CD4-positive, alpha-beta T cell treated with Interleukin-17A for 4 hours (primary cell): ENCODE measurements around the gene SLC35G1.

Source experiments
- DNase-seq: peaks from one replicate; pipeline ENCODE4 v3.0.0-alpha.2; 2020; ENCODE audit warnings: mixed read lengths

Gene SLC35G1

DNA sequence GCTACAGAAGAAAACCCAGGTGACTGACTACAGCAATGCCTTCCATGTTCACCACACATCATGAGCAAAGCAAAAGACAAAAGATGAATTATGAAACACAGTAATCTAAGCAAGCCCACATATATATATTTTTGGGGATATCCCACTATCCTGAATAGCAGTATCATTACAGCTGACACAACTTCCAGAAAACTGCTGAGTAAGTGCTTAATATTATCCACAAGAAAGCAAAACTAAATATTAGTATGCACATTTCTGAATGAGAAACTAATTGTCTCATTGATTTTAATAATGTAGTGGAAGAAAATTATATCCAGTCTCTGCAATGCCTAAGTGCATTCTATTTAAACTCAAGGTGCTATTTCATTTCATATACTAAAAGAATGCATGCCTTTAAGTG is 14.5 kb upstream of the SLC35G1 start:
- no peak for DNase-seq

DNA sequence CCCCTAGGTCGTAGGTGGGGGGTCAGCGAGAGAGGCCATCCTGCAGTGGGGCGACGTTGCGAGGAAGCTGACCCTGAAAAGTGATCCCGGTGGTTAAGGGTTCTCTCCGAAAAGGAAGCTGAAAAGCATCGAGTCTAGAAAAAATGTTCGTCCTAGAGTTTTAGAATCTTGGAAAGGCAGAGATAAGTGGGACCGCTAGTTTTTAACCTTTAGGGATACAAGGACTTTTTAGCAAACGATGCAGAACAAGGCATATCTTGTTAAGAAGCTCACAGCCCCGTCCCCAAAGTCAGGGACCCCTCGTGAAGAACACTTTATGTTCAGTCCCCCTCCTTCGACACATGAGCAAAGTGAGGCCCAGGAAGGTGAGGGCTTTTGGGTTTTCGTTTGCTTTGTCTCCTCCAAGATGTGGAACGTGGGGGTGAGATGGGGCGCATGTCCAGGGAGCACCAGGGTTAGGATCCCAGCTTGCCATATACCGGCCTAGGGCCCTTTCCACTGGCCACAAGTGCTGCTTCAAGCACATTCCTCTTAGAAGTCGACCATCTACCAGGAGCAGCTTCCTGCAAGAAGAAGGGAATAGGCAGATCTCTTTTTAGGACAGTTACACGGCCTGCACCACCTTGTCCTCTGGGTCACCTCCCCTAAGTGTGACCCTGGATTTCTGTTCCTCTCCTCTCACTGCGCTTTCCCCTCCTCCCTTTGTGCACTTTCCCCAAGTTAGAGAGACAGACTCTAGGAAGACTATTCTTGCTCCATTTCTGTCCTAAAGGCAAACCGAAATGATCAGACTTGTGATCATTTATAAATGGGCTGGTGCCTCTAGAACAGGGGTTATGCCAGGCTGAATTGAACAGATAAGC is 969 bp downstream of the SLC35G1 start:
- DNase-seq: no peak

DNA sequence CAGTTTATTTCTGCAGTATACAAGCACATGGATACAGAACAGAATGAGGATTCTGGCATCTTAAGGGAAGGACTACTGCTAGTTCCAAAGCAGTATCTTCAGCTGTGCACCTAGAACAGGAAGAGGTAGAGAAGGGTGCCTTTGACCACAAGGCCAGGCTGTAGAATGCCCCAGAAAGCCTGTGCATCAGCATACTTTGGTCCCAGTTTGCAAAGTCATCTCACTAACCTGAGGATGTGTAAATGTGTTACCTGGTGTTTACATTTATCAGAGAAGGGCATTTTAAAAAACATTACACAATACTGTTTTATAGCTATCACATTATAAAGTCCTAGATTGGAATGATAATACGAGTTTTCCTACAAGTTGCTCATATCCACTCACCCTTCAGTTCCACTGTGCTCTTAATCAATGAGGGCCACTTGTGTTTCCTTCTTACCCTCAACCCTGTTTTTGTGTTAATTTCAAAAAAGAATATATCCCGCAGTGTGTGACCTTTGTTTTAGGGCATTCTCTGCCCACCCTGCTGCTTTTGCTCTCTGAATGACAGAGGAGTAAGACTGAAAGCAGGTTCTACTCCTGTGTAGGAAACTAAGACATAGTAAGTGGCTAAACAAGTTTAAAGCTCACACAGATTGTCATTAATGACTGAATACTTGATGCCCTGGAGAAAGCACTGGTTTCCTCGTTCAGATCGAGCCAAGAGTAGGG is 3.4 kb downstream of the SLC35G1 start:
- DNase-seq: no peak

DNA sequence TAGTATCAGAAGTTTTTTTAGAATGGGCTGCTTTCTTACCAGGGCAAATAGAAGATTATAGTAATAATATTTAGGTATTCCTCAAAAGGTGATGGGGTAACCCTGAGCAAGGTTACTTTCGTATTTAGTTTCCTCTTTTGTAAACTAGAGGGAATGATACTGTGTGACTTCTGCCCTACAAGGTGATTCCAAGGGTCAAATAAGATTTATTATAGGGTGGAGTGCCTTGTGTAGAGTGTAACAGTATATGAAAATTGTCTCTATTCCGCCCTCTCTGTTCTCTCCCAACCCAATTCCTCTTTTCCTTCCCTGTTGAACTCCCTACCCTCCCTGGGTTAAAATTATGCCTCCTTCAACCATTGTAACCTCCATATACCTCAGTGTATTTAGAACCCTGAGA is 5.3 kb downstream of the SLC35G1 start:
- DNase-seq: no peak

DNA sequence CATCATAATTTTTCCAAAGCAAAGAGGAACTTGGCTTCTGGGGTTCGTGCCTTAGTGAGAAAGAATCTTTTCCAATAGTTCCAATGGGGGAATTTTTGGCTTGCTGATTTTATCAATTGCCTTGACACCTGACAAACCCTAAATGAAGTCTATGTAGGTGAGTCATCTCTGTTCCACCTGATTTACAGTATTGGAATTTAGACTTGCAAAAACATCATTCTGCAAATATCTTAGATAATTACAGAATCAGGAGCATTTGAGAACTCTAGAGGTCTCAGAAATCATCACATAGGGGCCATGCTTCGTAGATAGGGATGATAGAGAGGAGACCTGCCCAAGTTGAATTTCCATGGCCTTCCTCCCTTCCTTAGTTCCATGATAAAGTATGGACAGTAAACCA is 9.3 kb downstream of the SLC35G1 start:
- DNase-seq: no peak

DNA sequence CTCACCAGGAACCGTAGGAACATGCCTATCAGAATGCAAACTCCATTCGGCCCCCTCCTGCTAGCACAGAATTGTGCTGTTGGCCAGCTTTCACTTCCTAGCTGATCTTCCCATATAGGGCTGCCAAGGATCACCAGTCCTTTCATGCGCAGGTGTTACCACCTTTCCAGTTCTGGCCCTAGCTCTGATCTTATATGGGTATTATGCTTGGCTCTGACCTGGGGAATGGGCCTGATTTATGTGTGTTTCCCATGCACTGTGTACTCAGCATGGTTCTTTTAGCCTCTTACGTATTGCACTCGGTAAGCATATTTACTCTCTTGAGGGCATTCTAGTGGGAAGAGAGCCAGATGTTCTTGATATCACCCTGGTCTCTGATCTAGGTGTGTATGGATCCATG is 11.1 kb downstream of the SLC35G1 start:
- DNase-seq: no peak

DNA sequence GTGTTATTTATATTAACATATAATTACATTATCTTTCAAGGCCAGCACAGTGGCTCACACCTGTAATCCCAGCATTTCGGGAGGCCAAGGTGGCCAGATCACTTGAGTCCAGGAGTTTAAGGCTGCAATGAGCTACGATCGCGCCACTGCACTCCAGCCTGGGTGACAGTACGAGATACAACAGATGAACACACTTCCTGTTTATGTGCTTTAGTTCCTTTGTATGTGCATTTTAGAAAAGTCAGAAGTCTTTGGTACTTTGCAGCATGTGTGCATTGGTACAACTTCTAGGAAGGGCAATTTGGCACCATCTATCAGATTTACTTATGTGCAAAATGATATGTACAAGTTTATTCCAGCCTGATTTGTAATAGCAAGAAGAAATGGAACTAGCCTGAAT is 13.3 kb downstream of the SLC35G1 start:
- DNase-seq: peak; percentile 17

DNA sequence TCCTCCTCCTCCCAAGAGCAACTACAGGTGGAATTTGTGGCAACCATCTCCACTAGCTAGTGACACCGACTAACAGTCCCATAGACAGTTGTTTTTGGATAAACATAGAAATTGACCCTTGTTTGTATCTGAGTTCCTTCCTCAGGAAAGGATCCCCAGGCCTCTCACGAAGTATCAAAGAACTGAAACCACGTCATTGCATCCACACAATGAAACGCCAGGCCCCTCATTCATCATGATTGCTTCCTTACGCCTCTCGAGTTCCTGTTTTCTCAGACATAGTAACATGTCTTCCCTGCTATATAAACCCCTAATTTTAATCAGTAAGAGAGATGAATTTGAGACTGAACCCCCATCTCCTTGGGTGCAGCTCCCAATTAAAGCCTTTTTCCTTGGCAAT is 18.1 kb downstream of the SLC35G1 start:
- DNase-seq: no peak

DNA sequence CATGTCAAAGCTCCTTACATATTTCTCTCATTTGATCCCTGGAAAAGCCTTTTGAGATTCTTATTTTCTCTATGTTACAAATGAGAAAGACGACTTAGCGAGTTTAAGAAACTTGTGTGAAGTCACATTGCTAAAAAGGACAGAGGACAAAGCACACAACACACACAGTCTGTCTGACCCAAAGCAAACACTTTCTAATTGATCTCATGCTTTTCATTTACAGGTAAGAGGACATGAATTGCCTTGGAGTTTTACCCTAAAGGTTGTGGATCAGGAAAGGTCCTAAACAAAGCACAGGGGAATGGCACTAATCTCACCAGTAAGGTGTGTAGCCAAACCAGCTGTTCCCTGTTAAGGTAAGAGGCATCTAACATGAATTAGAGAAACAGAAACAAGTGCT is 18.7 kb downstream of the SLC35G1 start:
- DNase-seq: no peak

DNA sequence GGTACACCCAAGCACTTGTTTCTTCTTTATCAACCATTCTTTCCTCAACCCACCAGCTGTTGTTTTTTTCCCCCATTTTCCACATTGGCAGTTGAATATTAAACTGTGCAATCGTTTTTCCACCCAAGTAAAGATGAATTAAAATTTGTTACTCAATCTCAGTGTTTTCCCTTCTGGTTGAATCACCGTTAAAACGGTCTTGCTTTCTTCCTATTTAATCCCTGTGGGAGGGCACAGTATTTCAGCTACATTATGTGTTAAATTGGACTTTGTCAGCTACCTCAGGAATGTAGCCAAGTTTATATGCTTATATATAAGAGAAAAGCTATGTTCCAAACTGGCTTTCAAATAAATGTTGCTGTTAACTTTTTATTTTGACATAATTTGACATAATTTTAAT is 19.9 kb downstream of the SLC35G1 start:
- DNase-seq: no peak

DNA sequence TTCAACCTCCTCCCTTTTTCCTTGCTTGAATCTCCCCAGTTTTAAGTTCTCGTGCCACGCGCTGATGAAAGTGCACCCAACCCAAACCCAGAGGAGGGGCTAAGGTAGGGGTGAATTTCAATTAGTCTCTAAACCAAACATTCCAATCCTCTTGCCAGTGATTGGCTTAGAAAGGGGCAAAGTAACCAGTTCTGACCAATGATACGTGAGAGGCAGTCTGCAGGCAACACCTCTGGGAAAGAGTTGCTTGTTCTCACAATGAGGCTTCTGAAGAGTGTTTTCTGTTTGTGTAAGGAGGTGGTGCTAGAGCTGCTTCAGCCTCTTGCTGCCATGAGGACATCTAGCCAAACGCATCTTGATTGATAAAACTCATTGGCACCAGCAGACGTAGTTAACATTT is 21.8 kb downstream of the SLC35G1 start:
- DNase-seq: no peak

DNA sequence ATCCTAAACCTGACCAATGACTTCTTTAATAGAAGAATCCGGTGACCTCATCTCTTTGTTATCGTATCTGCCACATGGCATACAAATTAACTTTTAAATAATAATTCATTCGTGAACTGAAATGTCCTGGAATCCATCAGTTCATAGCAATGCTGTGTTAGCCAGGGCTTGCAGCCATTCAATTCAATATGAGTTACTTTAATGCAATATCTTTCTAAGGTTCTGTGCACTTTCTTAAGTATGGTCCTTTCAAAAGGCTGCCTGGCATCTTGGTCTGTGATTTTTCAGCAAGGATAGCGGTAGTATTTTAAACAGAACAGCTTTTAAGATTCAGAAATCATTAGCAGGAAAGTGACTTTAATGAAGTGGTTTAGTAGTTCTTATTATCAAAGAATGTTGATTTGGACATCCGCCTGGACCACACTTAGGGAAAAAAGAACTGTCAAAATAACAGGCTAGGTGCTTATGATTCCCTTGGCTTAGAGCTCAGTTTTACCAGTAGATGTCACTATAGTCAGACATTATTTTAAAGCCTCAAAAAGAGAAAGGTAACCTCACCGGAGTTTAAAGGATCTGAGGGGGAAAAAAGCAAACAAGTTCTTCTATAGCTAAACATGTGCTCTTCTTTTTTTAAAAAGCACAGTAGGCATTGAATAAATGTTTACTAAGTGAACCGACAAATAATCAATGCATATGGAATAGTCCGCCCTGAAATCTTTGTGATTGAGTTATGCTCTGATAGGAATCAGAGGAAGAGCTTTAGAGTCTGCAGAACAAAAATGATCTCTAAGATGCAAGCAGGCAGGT is 22.7 kb downstream of the SLC35G1 start:
- DNase-seq: no peak

DNA sequence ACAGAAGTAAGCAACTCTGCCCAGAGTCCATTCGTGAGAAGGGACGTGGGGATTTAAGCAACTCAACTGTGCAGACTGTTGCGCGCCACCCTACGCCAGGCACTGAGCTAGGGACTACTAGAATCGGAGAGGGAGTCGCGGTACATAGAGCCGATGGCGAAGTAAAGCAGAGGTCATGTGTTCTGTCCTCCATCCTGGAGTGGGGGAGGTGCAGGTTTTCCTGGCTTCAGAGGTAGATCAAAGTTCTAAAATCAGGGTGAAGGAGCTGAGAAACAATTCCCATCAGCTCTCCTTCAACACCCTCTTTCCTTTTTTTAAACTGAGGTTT is 23.2 kb downstream of the SLC35G1 start:
- no peak for DNase-seq

DNA sequence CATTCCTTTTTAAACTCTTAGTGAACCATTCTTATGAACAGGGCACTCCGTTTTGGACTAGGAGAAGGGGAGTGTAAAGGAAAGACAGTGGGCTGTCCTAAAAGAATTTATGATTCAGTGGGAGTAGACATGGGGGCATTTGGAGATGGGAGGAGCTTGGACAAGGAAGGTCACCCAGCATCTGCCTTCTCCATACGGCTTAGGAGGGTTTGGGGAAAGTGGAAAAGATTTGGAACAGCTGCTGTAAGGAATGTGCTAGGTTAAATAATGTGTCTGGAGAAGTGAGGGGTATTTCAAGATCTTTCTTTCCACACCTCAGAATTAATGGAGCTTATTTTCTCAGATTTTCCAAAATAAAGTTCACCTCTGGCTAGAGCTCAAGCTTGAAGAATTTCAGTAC is 24.0 kb downstream of the SLC35G1 start:
- no peak for DNase-seq

DNA sequence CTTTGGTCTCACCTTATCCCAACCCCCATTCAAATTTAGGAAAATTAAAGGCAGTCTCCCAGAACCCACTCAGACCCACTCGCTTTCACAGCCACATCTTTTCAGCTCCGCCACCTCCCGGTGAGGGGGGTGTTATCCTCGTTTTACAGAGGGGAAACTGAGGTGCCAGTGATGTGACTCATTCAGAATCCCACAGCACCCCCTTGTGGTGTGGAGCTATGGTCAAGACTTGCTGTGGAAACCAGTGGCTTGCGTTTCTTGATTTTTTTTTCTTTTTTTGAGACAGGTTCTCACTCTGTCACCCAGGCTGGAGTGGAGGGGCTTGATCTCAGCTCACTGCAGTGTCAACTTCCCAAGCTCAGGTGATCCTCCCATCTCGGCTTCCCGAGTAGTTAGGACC is 27.6 kb downstream of the SLC35G1 start:
- DNase-seq: peak; percentile 52

DNA sequence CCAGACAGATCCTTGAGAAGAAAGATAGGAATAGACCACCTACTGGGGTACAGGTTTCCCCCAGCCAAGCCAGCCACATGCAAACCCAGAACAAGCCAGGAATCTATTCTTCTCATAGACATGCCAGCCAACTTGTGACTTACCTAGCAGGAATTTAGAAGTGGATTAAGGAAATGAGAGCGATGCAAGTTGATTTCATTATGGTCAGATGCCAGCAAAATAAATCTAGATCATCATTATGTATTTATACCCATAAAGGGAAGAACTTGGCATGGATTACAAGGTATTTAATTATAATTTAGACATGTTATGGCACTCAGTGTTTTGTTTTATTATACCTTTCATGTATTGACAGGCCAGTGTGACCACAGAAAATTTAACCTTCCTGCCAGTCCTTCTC is 32.8 kb downstream of the SLC35G1 start:
- no peak for DNase-seq

DNA sequence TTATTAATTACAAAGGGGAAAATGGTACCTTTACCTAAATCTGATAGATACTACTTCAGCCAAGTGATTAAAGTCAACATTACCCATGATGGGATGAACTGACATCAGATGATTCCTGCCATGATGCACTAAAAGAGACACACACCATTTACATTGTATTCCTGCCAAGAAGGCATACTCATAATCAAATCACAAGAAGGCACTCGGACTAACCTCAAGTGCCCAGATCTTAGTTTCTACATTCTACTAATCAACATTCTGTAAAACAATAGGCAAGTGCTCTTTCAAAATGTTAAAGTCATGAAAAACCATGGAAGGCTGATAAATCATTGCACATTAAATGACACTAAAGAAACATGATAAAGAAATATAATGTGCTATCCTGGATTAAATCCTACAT is 44.4 kb downstream of the SLC35G1 start:
- no peak for DNase-seq

DNA sequence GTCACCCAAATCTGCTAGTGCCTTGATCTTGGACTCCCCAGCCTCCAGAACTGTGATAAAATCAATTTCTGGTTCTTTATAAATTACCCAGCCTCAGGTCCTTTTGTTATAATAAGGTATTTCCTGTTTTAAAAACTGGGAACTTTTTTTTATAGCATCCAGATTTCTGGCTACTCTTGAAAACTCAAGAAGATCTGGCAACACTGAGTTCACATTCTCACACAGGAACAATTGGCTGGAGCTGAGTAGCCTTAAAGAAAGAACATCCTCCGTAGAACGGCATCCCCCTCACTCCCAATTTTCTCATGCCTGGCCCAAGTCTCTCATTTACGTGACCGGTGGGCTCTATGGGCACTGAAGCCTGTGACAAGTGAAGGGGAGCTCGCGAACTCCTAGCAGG is 47.1 kb downstream of the SLC35G1 start:
- DNase-seq: no peak

DNA sequence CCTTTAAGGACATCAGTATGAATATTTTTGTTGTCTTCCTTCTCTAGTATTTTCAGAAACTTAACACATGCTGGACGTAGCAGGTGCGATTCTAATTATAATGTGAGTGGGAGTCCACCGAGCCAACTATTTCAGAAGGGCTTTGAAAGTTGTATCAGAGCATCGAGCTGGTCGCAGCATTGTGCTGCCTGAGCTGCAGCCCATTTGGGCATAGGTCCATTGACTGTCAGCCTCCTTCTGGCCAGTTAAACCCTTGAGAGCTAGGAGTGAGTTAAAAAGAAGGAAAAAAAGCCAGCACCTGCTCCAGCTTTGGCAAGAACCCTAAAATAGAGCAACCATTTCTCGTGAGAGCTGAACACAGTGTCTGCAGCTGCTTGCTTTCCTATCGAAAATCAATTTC is 47.8 kb downstream of the SLC35G1 start:
- DNase-seq: no peak

DNA sequence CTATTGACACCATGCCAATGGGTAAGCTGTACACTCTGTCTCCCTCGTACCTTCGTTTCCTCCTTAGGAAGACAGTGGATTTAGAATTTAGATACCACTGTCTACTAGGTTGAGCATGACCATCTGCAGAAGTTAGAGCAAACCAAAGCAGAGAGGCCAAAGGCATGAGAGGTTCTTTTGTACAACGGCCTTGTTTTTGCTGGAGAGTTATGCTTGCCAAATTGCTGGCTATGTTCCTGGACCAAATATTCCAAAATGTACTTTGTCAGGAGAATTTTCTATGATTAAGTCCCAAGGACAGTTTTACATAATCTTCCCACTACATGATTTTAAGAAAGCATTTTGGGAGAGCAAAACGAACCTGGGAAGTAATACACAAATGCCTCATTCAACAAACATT is 52.0 kb downstream of the SLC35G1 start:
- DNase-seq: no peak

DNA sequence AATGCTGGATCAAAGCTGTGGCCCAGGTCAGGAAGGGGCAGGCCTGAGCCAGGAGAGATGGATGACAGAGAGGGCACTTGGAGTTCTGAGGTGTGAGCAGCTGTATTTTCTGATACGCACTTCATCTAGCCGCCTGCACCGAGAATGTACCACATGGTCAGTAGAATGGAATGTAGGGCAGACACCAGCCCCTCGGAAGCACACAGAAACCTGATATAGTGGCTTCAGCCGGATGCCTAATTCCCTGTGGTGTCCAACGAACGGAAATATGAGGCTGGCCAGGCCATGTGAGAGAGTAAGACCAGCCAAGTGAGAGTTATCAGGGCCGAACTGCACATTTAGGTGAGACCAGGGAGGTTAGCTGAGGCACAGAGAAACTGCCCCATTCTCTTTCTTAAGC is 53.3 kb downstream of the SLC35G1 start:
- no peak for DNase-seq

DNA sequence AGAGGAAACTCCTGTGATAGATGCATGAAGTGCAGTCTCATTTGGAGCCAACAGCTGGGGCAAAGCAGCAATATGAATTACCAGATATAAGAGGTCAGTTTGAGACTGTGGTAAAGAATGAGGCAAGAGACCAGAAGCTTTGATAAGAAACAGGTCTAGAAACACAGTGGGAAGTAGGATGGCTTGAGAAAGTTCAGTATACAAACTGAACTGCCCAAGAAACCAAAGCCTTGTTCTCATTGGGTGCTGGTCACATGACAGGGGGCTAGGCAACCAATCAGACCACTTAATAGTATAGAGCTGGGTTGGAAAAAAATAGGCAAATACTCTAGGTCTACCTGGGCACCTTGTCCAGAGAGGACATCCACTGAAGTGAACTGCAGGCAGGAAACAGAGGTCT is 53.7 kb downstream of the SLC35G1 start:
- no peak for DNase-seq

DNA sequence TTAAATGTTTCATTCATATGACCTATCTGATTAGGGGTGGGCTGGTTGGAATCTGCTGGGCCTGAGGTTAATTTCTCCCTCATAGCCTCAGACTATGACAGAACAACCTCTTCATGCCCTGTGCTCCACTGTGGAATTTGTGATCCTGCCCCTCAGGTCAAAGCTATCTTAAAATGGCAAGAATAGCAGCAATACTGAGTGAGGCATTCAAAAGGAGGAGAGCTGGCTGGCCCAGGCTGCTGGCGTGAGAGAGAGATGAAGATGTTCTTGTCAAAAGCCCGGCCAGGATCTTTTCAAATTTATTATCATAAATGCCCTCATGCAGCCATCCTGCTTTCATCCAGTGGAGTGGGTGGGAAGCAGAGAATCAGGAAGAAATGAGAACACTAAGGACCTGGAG is 58.1 kb downstream of the SLC35G1 start:
- DNase-seq: no peak
